Measurements from ENCODE around the gene FLT3LG. TPM values are rescaled to one million over a fixed set of nuclear protein-coding genes. Genes with fewer than 3 reads are reported as not detected.
A peak's percentile ranks its signal among the peaks of the same experiment; 100 is the strongest.

FLT3LG gene
- total RNA-seq, 1 donor from 2014 or later = 1.4 TPM

DNA sequence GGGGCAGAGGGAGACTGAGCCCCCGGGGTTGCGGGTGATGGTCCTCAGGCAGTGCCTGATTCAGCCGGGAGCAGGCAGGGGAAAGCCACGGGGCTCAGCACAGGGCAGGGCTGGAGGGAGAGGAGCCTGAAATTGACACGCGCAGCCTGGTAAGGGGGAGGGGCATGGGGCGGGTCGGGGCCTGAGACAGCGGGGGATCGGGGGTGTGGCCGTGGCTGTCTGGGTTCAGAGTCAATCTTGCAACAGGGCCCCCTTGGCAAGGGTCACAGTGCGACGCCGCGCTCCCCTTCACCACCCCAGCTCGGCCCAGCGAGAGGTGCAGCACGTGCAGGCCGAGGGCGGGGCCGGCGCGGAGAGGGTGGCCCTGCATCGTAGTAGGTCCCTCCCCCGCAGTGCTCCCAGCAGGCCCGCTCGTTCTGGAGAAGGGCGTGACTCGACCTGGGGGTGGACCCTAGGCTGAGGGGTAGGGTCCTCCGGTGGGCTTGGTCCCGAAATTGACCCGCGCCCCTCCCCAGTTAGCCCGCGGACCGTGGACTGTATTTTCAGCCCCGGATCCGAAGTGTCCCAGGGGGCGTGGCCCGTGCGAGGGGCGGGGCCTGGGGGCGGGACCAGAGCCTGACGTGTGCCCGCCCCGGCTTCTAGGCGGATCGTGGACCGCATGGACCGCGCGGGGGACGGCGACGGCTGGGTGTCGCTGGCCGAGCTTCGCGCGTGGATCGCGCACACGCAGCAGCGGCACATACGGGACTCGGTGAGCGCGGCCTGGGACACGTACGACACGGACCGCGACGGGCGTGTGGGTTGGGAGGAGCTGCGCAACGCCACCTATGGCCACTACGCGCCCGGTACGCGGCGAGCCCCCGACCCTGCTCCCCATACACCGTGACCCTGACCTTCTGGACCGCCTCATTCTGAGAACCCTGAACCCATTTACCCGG, 59.8 kb downstream of the FLT3LG start:
- Mint-ChIP-seq H3K4me1 (ENCODE audit: unreplicated experiment) (peaks cover 15% of the 10 kb centered on the region), H3K27me3 (ENCODE audit: unreplicated experiment) (peaks cover 16% of the 10 kb centered on the region), H3K4me3 (ENCODE audit: unreplicated experiment) (peak overlapping the region; percentile 88), H3K36me3 (ENCODE audit: low read depth, unreplicated experiment) (peaks cover 22% of the 10 kb centered on the region), H3K27ac (ENCODE audit: unreplicated experiment) (peak overlapping the region; percentile 57), H3K9me3 (ENCODE audit: unreplicated experiment) (no peaks in the 10 kb centered on the region)
- TF ChIP-seq, protein P1, sequence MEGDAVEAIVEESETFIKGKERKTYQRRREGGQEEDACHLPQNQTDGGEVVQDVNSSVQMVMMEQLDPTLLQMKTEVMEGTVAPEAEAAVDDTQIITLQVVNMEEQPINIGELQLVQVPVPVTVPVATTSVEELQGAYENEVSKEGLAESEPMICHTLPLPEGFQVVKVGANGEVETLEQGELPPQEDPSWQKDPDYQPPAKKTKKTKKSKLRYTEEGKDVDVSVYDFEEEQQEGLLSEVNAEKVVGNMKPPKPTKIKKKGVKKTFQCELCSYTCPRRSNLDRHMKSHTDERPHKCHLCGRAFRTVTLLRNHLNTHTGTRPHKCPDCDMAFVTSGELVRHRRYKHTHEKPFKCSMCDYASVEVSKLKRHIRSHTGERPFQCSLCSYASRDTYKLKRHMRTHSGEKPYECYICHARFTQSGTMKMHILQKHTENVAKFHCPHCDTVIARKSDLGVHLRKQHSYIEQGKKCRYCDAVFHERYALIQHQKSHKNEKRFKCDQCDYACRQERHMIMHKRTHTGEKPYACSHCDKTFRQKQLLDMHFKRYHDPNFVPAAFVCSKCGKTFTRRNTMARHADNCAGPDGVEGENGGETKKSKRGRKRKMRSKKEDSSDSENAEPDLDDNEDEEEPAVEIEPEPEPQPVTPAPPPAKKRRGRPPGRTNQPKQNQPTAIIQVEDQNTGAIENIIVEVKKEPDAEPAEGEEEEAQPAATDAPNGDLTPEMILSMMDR (IDR thresholded peaks at IDR 0.05; ENCODE audit: unreplicated experiment) = peak; percentile 50
- peak; percentile 80 for DNase-seq (ENCODE audit: low spot score)

DNA sequence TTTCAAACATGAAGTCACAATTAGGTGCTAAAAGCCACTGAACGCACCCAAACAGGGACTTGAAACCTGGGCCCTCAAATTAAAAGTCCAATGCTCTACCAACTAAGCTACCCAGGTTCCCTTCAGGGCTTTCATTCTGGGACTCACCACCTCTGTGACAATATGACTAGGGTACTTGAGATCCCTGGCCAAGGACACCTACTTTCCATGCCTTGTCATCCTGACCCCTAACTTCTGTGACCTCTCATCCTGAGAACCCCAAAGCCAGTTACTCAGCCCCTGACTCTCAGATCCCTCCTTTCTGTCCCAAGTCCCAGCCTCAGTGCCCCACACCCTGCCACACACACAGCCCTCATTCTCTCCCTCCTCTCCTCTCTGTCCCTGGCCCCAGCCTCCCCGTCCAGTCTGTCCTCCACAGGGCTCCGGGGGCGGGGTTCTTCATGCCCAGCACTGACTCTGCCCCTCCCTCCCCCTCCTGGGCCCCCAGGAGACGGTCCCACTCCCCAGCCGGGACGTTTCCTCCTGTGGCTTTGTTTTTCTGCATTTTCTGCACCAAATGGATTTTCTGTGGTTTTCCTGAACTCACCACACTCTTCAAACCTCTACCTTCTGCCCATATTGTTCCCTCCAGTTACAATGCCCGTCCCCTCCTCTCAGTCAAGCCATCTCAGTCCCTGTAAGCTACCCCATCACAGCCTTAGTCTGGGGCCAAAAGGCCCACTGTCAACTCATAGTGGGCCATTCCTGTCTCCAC, 60.8 kb downstream of the FLT3LG start:
- TF ChIP-seq, protein P1 (IDR thresholded peaks at IDR 0.05; ENCODE audit: unreplicated experiment) = no peak
- peak overlapping the region; percentile 88 for H3K4me3 Mint-ChIP-seq (ENCODE audit: unreplicated experiment)
- H3K27me3 Mint-ChIP-seq (ENCODE audit: unreplicated experiment) = peaks cover 16% of the 10 kb centered on the region
- H3K9me3 Mint-ChIP-seq (ENCODE audit: unreplicated experiment) = no peaks in the 10 kb centered on the region
- H3K4me1 Mint-ChIP-seq (ENCODE audit: unreplicated experiment) = peaks cover 15% of the 10 kb centered on the region
- H3K27ac Mint-ChIP-seq (ENCODE audit: unreplicated experiment) = peak overlapping the region; percentile 57
- DNase-seq (ENCODE audit: low spot score) = no peak
- peaks cover 18% of the 10 kb centered on the region for H3K36me3 Mint-ChIP-seq (ENCODE audit: low read depth, unreplicated experiment)

Small RNA genes lying within 50 kb of the gene (microRNA-seq; reads per million reads assigned to microRNA genes)
- gene MIR150 (ENCODE audit: unreplicated experiment) = 18.1 reads per million, percentile 66 among the genes with 10 or more reads in this experiment

Other genes starting within 250 kb of the FLT3LG start
- 4.0 TPM for gene SLC6A16, start 149.0 kb upstream of the FLT3LG start, total RNA-seq (ENCODE audit: unreplicated experiment)
- gene CD37, start 138.8 kb upstream of the FLT3LG start, total RNA-seq (ENCODE audit: unreplicated experiment) = not detected
- gene TEAD2, start 111.8 kb upstream of the FLT3LG start, total RNA-seq (ENCODE audit: unreplicated experiment) = 167 TPM
- 2.2 TPM for gene DKKL1, start 110.3 kb upstream of the FLT3LG start, total RNA-seq (ENCODE audit: unreplicated experiment)
- gene KASH5, start 86.0 kb upstream of the FLT3LG start, total RNA-seq (ENCODE audit: unreplicated experiment) = 0.26 TPM
- gene PTH2, start 50.8 kb upstream of the FLT3LG start, total RNA-seq (ENCODE audit: unreplicated experiment) = not detected
- gene GFY, start 48.8 kb upstream of the FLT3LG start, total RNA-seq (ENCODE audit: unreplicated experiment) = not detected
- 0.92 TPM for gene SLC17A7, start 32.7 kb upstream of the FLT3LG start, total RNA-seq (ENCODE audit: unreplicated experiment)
- gene PIH1D1, start 22.4 kb upstream of the FLT3LG start, total RNA-seq (ENCODE audit: unreplicated experiment) = 78.8 TPM
- 49.6 TPM for gene ALDH16A1, start 21.0 kb upstream of the FLT3LG start, total RNA-seq (ENCODE audit: unreplicated experiment)
- 2,762 TPM for gene RPL13A, start 13.4 kb downstream of the FLT3LG start, total RNA-seq (ENCODE audit: unreplicated experiment)
- 2,099 TPM for gene RPS11, start 22.2 kb downstream of the FLT3LG start, total RNA-seq (ENCODE audit: unreplicated experiment)
- 127 TPM for gene FCGRT, start 38.4 kb downstream of the FLT3LG start, total RNA-seq (ENCODE audit: unreplicated experiment)
- 19.4 TPM for gene RCN3, start 53.8 kb downstream of the FLT3LG start, total RNA-seq (ENCODE audit: unreplicated experiment)
- gene NOSIP, start 106.3 kb downstream of the FLT3LG start, total RNA-seq (ENCODE audit: unreplicated experiment) = 76.3 TPM
- 2.4 TPM for gene PRRG2, start 107.1 kb downstream of the FLT3LG start, total RNA-seq (ENCODE audit: unreplicated experiment)
- 38.8 TPM for gene PRR12, start 117.0 kb downstream of the FLT3LG start, total RNA-seq (ENCODE audit: unreplicated experiment)
- gene RRAS, start 165.9 kb downstream of the FLT3LG start, total RNA-seq (ENCODE audit: unreplicated experiment) = 23.9 TPM
- 90.3 TPM for gene SCAF1, start 168.0 kb downstream of the FLT3LG start, total RNA-seq (ENCODE audit: unreplicated experiment)
- gene IRF3, start 191.6 kb downstream of the FLT3LG start, total RNA-seq (ENCODE audit: unreplicated experiment) = 76.1 TPM
- 50.1 TPM for gene BCL2L12, start 191.7 kb downstream of the FLT3LG start, total RNA-seq (ENCODE audit: unreplicated experiment)
- 175 TPM for gene PRMT1, start 203.1 kb downstream of the FLT3LG start, total RNA-seq (ENCODE audit: unreplicated experiment)
- gene ADM5, start 215.4 kb downstream of the FLT3LG start, total RNA-seq (ENCODE audit: unreplicated experiment) = 5.3 TPM
- 94.1 TPM for gene CPT1C, start 216.9 kb downstream of the FLT3LG start, total RNA-seq (ENCODE audit: unreplicated experiment)

Measured in endothelial cell (in vitro differentiated cells).